CD4-positive, alpha-beta T cell (primary cell): ENCODE measurements around the gene LRRC36. TPM values are rescaled to one million over a fixed set of nuclear protein-coding genes. Genes with fewer than 3 reads are reported as not detected.

Experiments
- ATAC-seq: fragments of 200-7000 bp; cut with Tn5 transposase; one replicate; pipeline ENCODE4 v1.10.0; 2022; ENCODE audit warnings: mild to moderate bottlenecking; ENCODE audit not compliant: poor library complexity
- CTCF ChIA-PET: fragments of 350-600 bp; sonication (Branson Sonifier 250); formaldehyde crosslinking; loops from one replicate; lab custom pipeline; 2021; ENCODE audit warnings: antibody characterized with exemption, inconsistent platforms; lab: Charles Lee
- POLR2A ChIA-PET: fragments of 350-600 bp; sonication (Branson Sonifier 250); formaldehyde crosslinking; loops from one replicate; lab custom pipeline; 2021; ENCODE audit warnings: antibody characterized with exemption, inconsistent platforms; lab: Charles Lee
- DNase-seq, 14 experiments: peaks; one replicate each; pipeline ENCODE4 v3.0.0-alpha.2; 2013 to 2020; ENCODE audit warnings: mixed read lengths in 2 of 14
- H3K27ac ChIP-seq, 2 donors: one replicate each; pipeline versions ENCODE4 v1.5.1 to v1.7.0; 2013; ENCODE audit warnings: low read length in 2 of 2, low read depth in 1 of 2, mild to moderate bottlenecking in 1 of 2
- H3K27me3 ChIP-seq, 2 experiments: 1 replicate in 1 of 2; 2 replicates in 1 of 2; pipeline versions ENCODE4 v1.6.1 to v1.7.0; 2013; ENCODE audit warnings: low read length in 2 of 2, control low read depth in 1 of 2, mild to moderate bottlenecking in 1 of 2, moderate library complexity in 1 of 2; ENCODE audit not compliant: insufficient read depth in 2 of 2, control insufficient read depth in 1 of 2
- H3K36me3 ChIP-seq: one replicate; pipeline ENCODE4 v1.6.1; 2013; ENCODE audit warnings: low read length, control low read depth; ENCODE audit not compliant: insufficient read depth
- H3K4me1 ChIP-seq: one replicate; pipeline ENCODE4 v1.6.1; 2013; ENCODE audit warnings: low read length, control low read depth; ENCODE audit not compliant: insufficient read depth
- H3K4me3 ChIP-seq: one replicate; pipeline ENCODE4 v1.5.1; 2013; ENCODE audit warnings: mild to moderate bottlenecking, low read length, moderate library complexity
- H3K9me3 ChIP-seq, 2 experiments: 1 replicate in 1 of 2; 2 replicates in 1 of 2; pipeline versions ENCODE4 v1.6.1 to v1.7.0; 2013; ENCODE audit warnings: low read length in 2 of 2, mild to moderate bottlenecking in 2 of 2, control low read depth in 1 of 2, moderate library complexity in 1 of 2; ENCODE audit not compliant: control insufficient read depth in 1 of 2, insufficient read depth in 1 of 2
- H3K27ac Mint-ChIP-seq: one replicate; pipeline ENCODE4 v1.8.0; 2020; ENCODE audit warnings: mixed read lengths
- H3K27me3 Mint-ChIP-seq: one replicate; pipeline ENCODE4 v1.8.0; 2021; ENCODE audit warnings: mixed read lengths
- H3K36me3 Mint-ChIP-seq: one replicate; pipeline ENCODE4 v1.8.0; 2021; ENCODE audit warnings: low read depth, mixed read lengths
- H3K4me1 Mint-ChIP-seq: one replicate; pipeline ENCODE4 v1.8.0; 2021; ENCODE audit warnings: low read depth, mixed read lengths
- H3K4me3 Mint-ChIP-seq: one replicate; pipeline ENCODE4 v1.8.0; 2020; ENCODE audit warnings: mild to moderate bottlenecking, mixed read lengths
- H3K9me3 Mint-ChIP-seq: one replicate; pipeline ENCODE4 v1.8.0; 2020; ENCODE audit warnings: mixed read lengths
- CTCF ChIP-seq: fragments of 200-600 bp; IDR thresholded peaks from one replicate; pipeline ENCODE4 v1.8.0; 2022; ENCODE audit warnings: antibody characterized with exemption, mild to moderate bottlenecking
- intact Hi-C, 2 experiments: fragments of 100-400 bp; cut with DNase I in 1 of 2; cut with micrococcal nuclease in 1 of 2; formaldehyde crosslinking; loops; one replicate each; pipeline versions ENCODE4 v1.15.1 to v1.9.0; 2023 to 2025; cut with DNase I, micrococcal nuclease
- total RNA-seq, 174 experiments: library from RNA in 2 of 174; stranded (reverse) in 2 of 174; gene quantifications; one replicate each; pipeline ENCODE4 v1.2.3 and lab custom pipeline; 2021 to 2026

LRRC36 gene
- total RNA-seq, 2 experiments from 2014 or later, result not detected

DNA sequence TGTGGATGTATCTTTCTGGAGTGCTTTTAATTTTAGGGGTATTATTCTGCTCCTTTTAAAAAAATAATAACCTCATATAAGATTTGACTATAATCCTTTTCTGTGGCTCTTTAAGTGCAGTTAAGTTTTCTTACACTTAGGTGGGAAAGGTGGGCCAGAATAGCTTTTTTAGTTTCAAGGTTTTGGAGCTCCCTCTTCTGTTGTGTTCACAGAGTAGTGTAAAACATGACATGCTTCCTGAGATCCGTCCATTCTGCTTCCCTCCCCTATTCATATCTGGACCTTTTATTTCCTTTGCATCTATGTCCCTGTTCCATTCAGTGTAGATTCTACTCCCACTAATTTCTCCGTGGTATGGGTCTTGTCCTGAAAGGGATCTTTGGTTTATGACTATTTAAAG is 12.8 kb downstream of the LRRC36 start:
- Histone ChIP-seq H3K27me3 (no peaks in the 10 kb centered on the region), H3K27ac (no peak overlapping the region), H3K4me1 (no peaks in the 10 kb centered on the region), H3K9me3 (peaks cover 4 to 7% of the 10 kb centered on the region in 2 experiments), H3K4me3 (no peak overlapping the region), H3K36me3 (no peaks in the 10 kb centered on the region)
- Mint-ChIP-seq H3K36me3 (no peaks in the 10 kb centered on the region), H3K4me1 (no peaks in the 10 kb centered on the region), H3K27me3 (no peaks in the 10 kb centered on the region), H3K27ac (no peak overlapping the region), H3K9me3 (peaks cover 2% of the 10 kb centered on the region), H3K4me3 (no peak overlapping the region)
- TF ChIP-seq CTCF, result no peak
- intact Hi-C loops, result no loop called here
- ATAC-seq (no peak), DNase-seq (no peak)
- POLR2A ChIA-PET, result no interaction called here
- CTCF ChIA-PET, result no interaction called here

DNA sequence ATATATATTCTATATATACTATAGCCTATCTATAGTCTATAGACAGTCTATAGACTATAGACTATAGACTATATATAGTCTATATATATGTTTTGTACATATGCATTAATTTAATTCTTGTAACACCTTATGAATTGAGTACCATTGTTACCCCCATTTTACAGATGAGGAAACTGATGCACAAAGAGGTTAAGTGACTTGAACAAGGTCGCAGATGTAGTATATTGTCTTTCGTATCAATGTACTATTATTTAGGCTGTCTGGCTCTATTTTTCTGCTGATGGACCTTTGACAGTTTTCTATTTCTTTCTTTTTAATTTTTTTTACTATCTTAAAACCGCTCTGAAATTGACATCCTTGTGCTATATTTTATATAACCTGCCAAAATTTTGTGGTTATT is 14.6 kb downstream of the LRRC36 start:
- Histone ChIP-seq H3K27me3 (no peaks in the 10 kb centered on the region), H3K36me3 (no peaks in the 10 kb centered on the region), H3K27ac (no peak overlapping the region), H3K9me3 (no peaks in the 10 kb centered on the region), H3K4me1 (no peaks in the 10 kb centered on the region), H3K4me3 (no peak overlapping the region)
- no peaks in the 10 kb centered on the region for H3K27me3 Mint-ChIP-seq
- H3K4me3 Mint-ChIP-seq, result no peak overlapping the region
- no peaks in the 10 kb centered on the region for H3K9me3 Mint-ChIP-seq
- DNase-seq (no peak), ATAC-seq (no peak)
- no peaks in the 10 kb centered on the region for H3K36me3 Mint-ChIP-seq
- H3K4me1 Mint-ChIP-seq, result no peaks in the 10 kb centered on the region
- no peak for TF ChIP-seq CTCF
- intact Hi-C loops, result no loop called here
- POLR2A ChIA-PET, result no interaction called here
- H3K27ac Mint-ChIP-seq, result no peak overlapping the region
- CTCF ChIA-PET, result no interaction called here

GRCh38 chr16:67342616-67343015 is 16.0 kb downstream of the LRRC36 start:
- Mint-ChIP-seq H3K9me3 (no peaks in the 10 kb centered on the region), H3K4me1 (no peaks in the 10 kb centered on the region), H3K4me3 (no peak overlapping the region), H3K36me3 (no peaks in the 10 kb centered on the region), H3K27ac (no peak overlapping the region), H3K27me3 (no peaks in the 10 kb centered on the region)
- H3K4me1 ChIP-seq, result no peaks in the 10 kb centered on the region
- ChIA-PET POLR2A (no interaction called here), CTCF (no interaction called here)
- no peak for DNase-seq
- TF ChIP-seq CTCF, result no peak
- intact Hi-C loops, result no loop called here
- H3K27ac ChIP-seq, result no peak overlapping the region
- H3K36me3 ChIP-seq, result no peaks in the 10 kb centered on the region
- no peak overlapping the region for H3K4me3 ChIP-seq
- no peaks in the 10 kb centered on the region for H3K27me3 ChIP-seq
- no peaks in the 10 kb centered on the region for H3K9me3 ChIP-seq
- no peak for ATAC-seq
